HUES64 (cell line): ENCODE results near the gene FUT7.

Experiments used
- H3K27ac ChIP-seq: 2 replicates; pipeline ENCODE4 v1.7.0; 2013; ENCODE audit warnings: low read depth, low read length, inconsistent platforms
- H3K27me3 ChIP-seq: 2 replicates; pipeline ENCODE4 v1.6.1; 2013; ENCODE audit warnings: mild to moderate bottlenecking, low read length; ENCODE audit not compliant: insufficient read depth
- H3K36me3 ChIP-seq: 2 replicates; pipeline ENCODE4 v1.6.1; 2013; ENCODE audit warnings: mild to moderate bottlenecking, low read length; ENCODE audit not compliant: insufficient read depth
- H3K4me1 ChIP-seq: 2 replicates; pipeline ENCODE4 v1.6.1; 2013; ENCODE audit warnings: mild to moderate bottlenecking, low read length, moderate library complexity; ENCODE audit not compliant: insufficient read depth
- H3K4me3 ChIP-seq: 2 replicates; pipeline ENCODE4 v1.5.1; 2013; ENCODE audit warnings: mild to moderate bottlenecking, low read length, moderate library complexity
- H3K9ac ChIP-seq: 2 replicates; pipeline ENCODE4 v1.6.1; 2013; ENCODE audit warnings: mild to moderate bottlenecking, low read depth, low read length
- H3K9me3 ChIP-seq: 2 replicates; pipeline ENCODE4 v1.6.1; 2013; ENCODE audit warnings: low read depth, low read length; ENCODE audit not compliant: insufficient read depth
- WGBS: fragments of 150-250, 120-280 bp; methylation state at CpG from one replicate; pipeline ENCODE4 v1.1.7; 2013; ENCODE audit warnings: missing lambda C conversion rate; 5-methylcytosine and 5-hydroxymethylcytosine counted together

Gene FUT7

DNA sequence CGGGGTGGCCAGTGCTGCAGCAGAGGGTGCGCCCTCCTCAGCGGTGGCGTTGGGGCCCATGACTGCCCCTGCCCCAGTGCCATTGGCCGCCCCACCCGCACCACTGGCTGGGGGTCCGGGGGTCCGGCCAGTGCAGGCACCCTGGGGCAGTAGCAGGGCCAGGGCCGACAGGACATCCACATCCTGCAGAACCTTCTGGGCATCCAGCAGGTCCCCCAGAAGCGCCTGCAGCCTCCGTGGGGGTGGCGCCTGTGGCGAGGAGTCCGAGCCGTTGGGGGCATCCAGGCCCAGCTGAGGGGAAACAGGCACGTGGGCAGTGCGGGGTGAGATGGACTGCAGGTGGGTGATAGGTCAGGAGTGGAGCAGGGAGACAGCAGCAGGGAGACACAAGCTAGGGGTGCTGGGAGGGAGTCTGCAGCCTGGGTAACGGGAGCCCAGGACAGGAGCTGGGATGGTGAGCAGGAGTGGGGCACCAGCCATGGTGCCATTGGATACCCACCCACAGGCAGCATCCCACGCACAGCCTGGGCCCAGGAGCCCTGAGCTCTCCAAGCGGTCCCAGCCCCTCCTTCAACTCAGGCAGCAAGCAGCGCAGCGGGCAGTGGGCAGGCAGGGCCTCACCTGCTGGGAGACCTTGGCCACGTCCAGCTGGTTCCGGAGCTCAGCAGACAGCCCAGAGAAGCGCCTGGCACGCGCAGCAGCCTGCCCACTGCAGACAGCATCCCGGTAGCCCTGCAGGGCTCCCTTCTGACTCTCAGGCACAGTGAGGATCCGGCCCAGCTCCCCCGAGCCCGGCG lies 10.9 kb downstream of the FUT7 start:
- Histone ChIP-seq H3K36me3 (no peaks in the 10 kb centered on the region), H3K4me1 (no peaks in the 10 kb centered on the region), H3K27ac (no peak overlapping the region), H3K4me3 (no peak overlapping the region), H3K9me3 (no peaks in the 10 kb centered on the region), H3K9ac (no peak overlapping the region), H3K27me3 (no peaks in the 10 kb centered on the region)
- WGBS = 93% methylated on average over 32 of the region's 32 CpGs

DNA sequence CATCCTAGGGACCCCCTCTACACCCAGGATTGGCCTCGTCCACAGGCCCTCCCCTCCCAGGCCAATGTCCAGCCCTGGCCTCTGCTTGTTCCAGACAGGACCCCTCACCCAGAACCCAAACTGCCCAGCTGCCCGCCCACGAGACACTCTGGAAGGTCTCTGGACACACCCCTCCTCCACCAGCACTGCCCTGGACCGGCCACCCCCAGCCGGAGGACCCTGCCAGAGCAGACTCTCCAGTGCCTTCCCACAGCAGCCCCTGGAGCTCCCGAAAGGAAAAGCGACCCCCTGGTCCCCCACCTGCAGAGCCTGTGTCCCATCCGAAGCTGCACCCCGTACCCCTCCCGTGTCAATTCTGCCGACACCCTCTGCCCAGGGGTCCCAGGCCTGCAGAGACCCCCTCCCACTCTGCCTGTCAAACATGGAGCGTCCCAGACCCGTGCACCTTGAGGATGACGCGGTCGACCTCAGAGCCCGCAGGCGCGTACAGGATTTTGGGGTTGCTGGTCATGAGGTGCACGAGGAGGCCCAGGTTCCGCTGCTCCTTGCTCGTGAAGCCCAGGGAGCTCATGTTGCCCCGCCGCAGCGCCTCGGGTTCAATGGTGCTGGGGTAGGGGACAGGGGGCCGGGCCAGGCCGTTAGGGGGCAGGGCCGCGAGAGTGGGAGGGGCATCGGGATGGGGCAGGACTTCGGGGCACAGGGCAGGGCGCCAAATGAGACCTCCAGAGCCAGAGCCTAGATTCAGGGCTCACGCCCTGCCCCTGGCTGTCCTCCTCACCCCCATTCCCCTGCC lies 11.8 kb downstream of the FUT7 start:
- Histone ChIP-seq H3K9ac (no peak overlapping the region), H3K4me3 (no peak overlapping the region), H3K4me1 (no peaks in the 10 kb centered on the region), H3K27ac (no peak overlapping the region), H3K36me3 (no peaks in the 10 kb centered on the region), H3K27me3 (no peaks in the 10 kb centered on the region), H3K9me3 (no peaks in the 10 kb centered on the region)
- 91% methylated on average over 34 of the region's 34 CpGs for WGBS

DNA sequence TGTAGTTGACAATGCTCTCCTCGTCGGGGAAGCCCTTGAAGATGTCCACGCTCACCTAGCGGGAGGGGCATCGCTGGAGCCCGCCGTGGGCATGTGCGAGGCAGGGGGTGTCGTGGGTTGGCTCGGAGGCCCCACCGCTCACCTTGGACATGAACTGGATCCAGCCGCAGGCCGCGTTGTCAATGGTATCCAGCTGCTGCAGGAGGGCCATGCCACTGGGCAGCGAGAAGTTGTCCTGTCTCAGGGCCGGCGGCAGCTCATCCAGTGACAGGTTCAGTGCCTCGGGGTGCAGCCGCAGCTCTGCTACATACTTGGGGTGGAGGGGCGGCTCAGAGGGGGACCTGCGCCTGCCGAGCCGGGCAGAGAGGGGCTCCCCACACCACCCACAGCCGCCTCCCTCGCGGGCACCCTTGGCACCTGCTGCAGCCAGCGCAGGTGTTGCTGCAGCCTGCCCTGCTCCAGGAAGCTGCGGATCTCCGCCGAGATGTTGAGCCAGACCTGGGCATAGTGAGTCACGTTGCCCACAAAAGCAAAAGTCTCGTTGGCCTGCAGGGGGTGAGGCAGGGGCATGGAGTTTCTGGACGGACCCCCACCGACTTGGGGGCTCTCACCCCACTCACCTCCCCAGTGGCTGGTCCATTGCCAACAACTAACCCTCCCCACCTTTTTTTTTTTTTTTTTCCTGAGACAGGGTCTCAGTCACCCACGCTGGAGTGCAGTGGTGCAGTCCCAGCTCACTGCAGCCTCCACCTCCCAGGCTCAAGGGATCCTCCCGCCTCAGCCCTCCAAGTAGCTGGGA lies 12.9 kb downstream of the FUT7 start:
- 93% methylated on average over 36 of the region's 36 CpGs for WGBS
- no peak overlapping the region for H3K9ac ChIP-seq
- no peaks in the 10 kb centered on the region for H3K36me3 ChIP-seq
- H3K4me3 ChIP-seq = no peak overlapping the region
- no peaks in the 10 kb centered on the region for H3K27me3 ChIP-seq
- H3K4me1 ChIP-seq = no peaks in the 10 kb centered on the region
- H3K9me3 ChIP-seq = no peaks in the 10 kb centered on the region
- no peak overlapping the region for H3K27ac ChIP-seq

DNA sequence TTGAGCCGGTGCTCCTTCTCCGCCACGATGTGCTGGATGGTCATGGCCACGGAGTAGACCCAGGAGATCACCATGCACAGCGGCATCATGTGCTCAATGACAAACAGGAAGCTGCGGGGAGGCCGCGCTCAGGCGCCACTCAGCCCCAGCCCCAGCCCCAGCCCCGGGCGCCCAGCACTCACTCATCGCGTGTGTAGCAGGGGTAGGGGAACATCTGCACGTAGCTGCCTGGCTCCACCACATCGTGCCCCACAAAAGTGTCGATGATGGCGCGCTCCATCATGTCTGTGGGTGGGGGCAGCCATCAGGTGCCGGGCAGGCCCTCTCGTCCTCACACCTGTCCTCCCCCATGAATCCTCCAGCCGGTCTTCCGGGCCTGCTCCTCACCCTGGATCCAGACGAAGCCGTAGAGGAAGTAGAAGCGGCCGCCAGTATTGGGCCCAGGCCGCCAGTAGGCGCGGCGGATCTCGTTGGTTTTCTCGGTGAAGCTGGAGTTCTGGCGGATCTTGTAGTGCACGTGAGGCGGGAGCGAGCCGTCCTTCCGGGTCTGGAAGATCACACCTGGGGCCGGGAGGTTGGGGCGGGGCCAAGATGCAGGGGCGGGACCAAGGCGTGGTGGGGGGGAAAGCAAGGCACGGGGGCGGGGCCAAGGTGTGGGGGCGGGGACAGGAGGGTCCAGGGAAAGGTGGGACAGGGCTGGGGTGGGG lies 13.9 kb downstream of the FUT7 start:
- H3K36me3 ChIP-seq = no peaks in the 10 kb centered on the region

DNA sequence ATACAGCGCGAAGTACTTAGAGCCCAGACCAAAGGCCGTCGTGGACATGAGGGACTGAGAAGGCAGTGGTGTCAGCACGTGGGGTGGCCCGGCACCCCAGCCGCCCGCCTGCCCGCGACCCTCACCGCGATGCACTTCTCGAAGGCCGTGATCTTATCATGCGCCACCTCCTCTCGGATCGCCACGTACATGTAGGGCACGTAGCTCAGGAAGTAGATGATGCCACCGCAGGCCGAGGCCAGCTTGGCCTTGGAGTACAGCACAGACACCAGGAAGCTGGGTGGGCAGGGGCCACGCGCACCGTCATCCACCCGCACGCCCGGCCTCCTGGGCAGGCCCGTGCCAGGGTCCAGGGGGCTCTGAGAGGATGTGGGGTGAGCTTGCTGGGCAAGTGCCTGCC lies 14.8 kb downstream of the FUT7 start:
- Histone ChIP-seq H3K4me3 (no peak overlapping the region), H3K9ac (no peak overlapping the region), H3K27me3 (no peaks in the 10 kb centered on the region), H3K36me3 (no peaks in the 10 kb centered on the region), H3K9me3 (no peaks in the 10 kb centered on the region), H3K27ac (no peak overlapping the region), H3K4me1 (no peaks in the 10 kb centered on the region)
- WGBS = 95% methylated on average over 28 of the region's 28 CpGs

More for the DNA sequence above, 13.9 kb downstream of the FUT7 start:
- Histone ChIP-seq H3K9me3 (no peaks in the 10 kb centered on the region), H3K4me1 (no peaks in the 10 kb centered on the region), H3K27me3 (no peaks in the 10 kb centered on the region), H3K27ac (no peak overlapping the region), H3K4me3 (no peak overlapping the region), H3K9ac (no peak overlapping the region)
- 93% methylated on average over 45 of the region's 45 CpGs for WGBS

DNA sequence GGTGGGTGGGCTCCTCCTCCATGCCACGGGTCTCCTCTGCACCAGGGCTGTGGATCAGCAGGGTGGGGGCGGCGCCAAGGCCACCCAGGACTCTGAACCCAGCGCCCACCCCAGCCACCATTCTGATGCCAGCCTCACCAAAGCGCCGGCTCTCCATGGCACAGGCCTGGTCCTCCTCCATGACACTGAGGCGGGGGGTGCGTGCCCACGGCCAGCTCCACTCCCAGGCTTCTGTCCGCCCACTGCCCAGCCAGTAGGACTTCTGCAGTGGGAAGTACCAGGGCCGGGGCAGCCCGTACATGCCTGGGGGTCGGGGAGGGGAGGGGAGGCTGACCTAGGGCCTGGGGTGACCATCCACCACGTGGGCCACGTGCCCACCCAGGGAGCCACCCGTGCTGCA lies 15.5 kb downstream of the FUT7 start:
- H3K27me3 ChIP-seq = no peaks in the 10 kb centered on the region
- WGBS = 94% methylated on average over 16 of the region's 16 CpGs
- H3K36me3 ChIP-seq = no peaks in the 10 kb centered on the region
- H3K27ac ChIP-seq = no peak overlapping the region
- no peak overlapping the region for H3K9ac ChIP-seq
- H3K4me3 ChIP-seq = no peak overlapping the region
- no peaks in the 10 kb centered on the region for H3K4me1 ChIP-seq
- H3K9me3 ChIP-seq = no peaks in the 10 kb centered on the region

DNA sequence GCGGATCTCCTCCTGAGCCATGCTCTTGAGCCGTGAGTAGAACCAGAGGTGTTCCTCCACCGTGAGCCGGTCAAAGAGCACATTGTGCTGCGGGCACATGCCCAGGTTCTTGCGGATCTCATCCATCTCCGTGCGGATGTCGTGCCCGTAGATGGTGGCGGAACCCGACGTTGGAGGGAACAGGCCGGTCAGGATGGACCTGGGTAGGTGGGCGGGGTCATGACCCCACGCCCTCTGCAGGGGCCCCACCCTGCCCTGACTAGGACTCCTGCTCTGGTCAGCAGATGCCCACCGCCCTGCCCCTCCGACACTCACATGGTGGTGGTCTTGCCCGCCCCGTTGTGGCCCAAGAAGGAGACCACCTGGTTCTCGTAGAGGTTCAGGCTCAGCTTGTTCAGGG lies 15.9 kb downstream of the FUT7 start:
- H3K9me3 ChIP-seq = no peaks in the 10 kb centered on the region

DNA sequence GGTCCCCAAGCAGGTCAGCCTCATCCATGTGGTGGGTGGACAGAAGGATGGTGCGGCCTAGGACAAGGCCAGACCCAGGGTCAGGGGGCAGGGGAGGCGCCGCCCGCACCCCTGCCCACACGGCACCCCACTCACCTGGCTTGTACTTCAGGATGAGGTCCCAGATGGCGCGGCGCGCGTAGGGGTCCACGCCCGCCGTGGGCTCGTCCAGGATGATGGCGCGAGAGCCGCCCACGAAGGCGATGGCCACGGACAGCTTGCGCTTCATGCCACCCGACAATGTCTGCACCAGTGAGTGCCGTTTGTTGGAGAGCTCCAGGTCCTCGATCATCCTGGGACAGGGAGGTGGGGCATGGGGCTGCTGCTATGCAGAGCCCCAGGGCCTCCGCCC lies 16.4 kb downstream of the FUT7 start:
- H3K9me3 ChIP-seq = no peaks in the 10 kb centered on the region
- no peak overlapping the region for H3K4me3 ChIP-seq
- H3K9ac ChIP-seq = no peak overlapping the region
- H3K27ac ChIP-seq = no peak overlapping the region
- H3K4me1 ChIP-seq = no peaks in the 10 kb centered on the region
- 95% methylated on average over 24 of the region's 25 CpGs for WGBS
- no peaks in the 10 kb centered on the region for H3K27me3 ChIP-seq
- H3K36me3 ChIP-seq = no peaks in the 10 kb centered on the region

More for the DNA sequence above, 15.9 kb downstream of the FUT7 start:
- Histone ChIP-seq H3K36me3 (no peaks in the 10 kb centered on the region), H3K27me3 (no peaks in the 10 kb centered on the region), H3K4me3 (no peak overlapping the region), H3K9ac (no peak overlapping the region), H3K4me1 (no peaks in the 10 kb centered on the region), H3K27ac (no peak overlapping the region)
- 96% methylated on average over 21 of the region's 21 CpGs for WGBS

DNA sequence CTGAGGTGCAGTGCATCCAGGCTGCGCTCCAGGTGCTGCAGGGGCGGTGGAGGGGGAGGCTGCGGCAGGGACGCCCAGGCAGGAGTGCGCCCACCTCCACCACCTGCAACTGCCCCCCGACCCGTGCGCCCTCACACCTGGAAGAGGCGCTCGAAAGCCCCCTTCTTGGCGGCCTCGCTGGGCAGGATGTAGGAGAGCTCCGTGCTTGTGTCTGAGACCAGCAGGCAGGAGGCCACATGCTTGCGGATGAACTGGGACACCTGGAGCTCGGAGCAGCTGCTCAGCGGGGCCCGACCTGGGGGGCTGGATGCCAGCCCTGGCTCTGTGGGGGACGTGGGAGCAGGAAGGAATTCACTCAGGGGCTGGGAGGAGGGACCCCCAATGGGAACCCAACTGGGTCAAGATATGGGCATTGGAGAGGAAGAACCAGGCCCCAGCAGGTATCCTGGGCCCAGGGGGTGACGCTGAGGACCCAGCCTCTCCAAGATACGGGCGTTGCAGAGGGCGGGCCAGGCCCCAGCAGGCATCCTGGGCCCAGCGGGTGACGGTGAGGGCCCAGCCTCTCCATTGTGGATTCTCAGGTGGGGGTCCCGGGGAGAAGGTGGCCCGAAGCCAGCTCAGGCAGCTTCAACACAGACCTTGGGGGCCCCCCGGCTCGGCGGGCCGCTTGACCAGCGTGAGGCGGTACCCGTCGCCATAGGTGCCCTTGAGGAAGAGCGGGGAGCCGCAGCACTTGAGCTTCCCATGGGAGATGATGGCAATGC lies 16.9 kb downstream of the FUT7 start:
- Histone ChIP-seq H3K27ac (no peak overlapping the region), H3K4me1 (no peaks in the 10 kb centered on the region), H3K9me3 (no peaks in the 10 kb centered on the region), H3K36me3 (no peaks in the 10 kb centered on the region), H3K9ac (no peak overlapping the region), H3K4me3 (no peak overlapping the region), H3K27me3 (no peaks in the 10 kb centered on the region)
- WGBS = 95% methylated on average over 36 of the region's 36 CpGs

DNA sequence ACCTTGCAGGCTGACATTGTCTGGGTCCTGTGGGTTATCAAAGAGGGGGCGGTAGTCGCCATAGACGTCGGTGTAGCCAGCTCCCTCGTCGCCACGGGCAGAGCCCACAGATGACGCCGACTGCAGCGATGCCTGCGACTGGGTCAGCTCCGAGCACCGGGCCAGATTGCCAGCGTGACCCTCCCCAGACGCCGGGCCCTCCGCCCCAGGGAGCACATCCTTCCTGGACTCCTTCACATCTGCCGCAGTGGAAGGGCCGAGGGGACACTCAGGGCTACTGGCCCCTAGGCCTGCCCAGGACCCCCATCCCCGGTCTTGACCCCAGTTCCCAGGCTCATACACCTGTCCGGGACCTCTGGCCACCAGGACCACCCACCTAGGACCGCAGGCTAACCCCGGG lies 17.7 kb downstream of the FUT7 start:
- no peak overlapping the region for H3K9ac ChIP-seq
- no peak overlapping the region for H3K27ac ChIP-seq
- no peaks in the 10 kb centered on the region for H3K4me1 ChIP-seq
- no peaks in the 10 kb centered on the region for H3K27me3 ChIP-seq
- 93% methylated on average over 23 of the region's 23 CpGs for WGBS
- H3K9me3 ChIP-seq = no peaks in the 10 kb centered on the region
- no peaks in the 10 kb centered on the region for H3K36me3 ChIP-seq
- no peak overlapping the region for H3K4me3 ChIP-seq
